GM12878 (cell line): ENCODE measurements around the gene SLC6A7. TPM values are rescaled to one million over a fixed set of nuclear protein-coding genes. Genes with fewer than 3 reads are reported as not detected.

Experiments used
- ATAC-seq: fragments of 200-7000 bp; cut with Tn5 transposase; 3 replicates; pipeline ENCODE4 v1.9.1; 2020; ENCODE audit warnings: mild to moderate bottlenecking, moderate library complexity
- BruUV-seq: library from RNA; stranded (reverse); fragments of 400-500 nt; replicated peaks from 2 replicates; lab custom pipeline; 2021; lab: Mats Ljungman, UMichigan
- CTCF ChIA-PET: fragments of 300-600 bp; sonication (Branson Sonifier 250); formaldehyde crosslinking; extraction: SDS; loops from one replicate; lab custom pipeline; 2021; ENCODE audit warnings: inconsistent platforms; lab: Yijun Ruan, JAX
- POLR2A ChIA-PET: fragments of 350-600 bp; formaldehyde crosslinking; extraction: SDS; loops from one replicate; lab custom pipeline; 2021; ENCODE audit warnings: inconsistent platforms; lab: Charles Lee
- RAD21 ChIA-PET: fragments of 300-600 bp; sonication (Branson Sonifier 250); formaldehyde crosslinking; loops from one replicate; lab custom pipeline; 2023; ENCODE audit warnings: antibody characterized with exemption; ENCODE audit not compliant: unreplicated experiment; lab: Charles Lee
- SMC1A ChIA-PET: fragments of 300-600 bp; sonication (Branson Sonifier 250); formaldehyde crosslinking; loops from one replicate; lab custom pipeline; 2023; ENCODE audit not compliant: unreplicated experiment, uncharacterized antibody; lab: Charles Lee
- DNase-seq: peaks from one replicate; pipeline ENCODE4 v3.0.0-alpha.2; 2011; ENCODE audit warnings: low read depth, low spot score
- FAIRE-seq: peaks from 3 replicates; lab custom pipeline; 2011; peaks lifted over from hg19 to GRCh38; lab: Jason Lieb, UNC
- H2AFZ ChIP-seq: 2 replicates; pipeline ENCODE4 v1.6.0; 2011; ENCODE audit warnings: low read depth, low read length, control low read depth; ENCODE audit not compliant: control insufficient read depth
- H3K27ac ChIP-seq: 2 replicates; pipeline ENCODE4 v1.5.1; 2011; ENCODE audit warnings: control low read depth; ENCODE audit not compliant: control insufficient read depth, insufficient read depth
- H3K27me3 ChIP-seq, 2 experiments: replicated peaks in 1 of 2; 2 replicates each; pipeline versions ENCODE4 v1.6.0 to v1.6.1; 2011; ENCODE audit warnings: low read length in 1 of 2; ENCODE audit not compliant: control insufficient read depth in 2 of 2, insufficient read depth in 2 of 2
- H3K36me3 ChIP-seq, 2 experiments: 2 replicates each; pipeline ENCODE4 v1.5.1; 2011; ENCODE audit warnings: low read length in 1 of 2; ENCODE audit not compliant: control insufficient read depth in 2 of 2, insufficient read depth in 2 of 2
- H3K4me1 ChIP-seq: 2 replicates; pipeline ENCODE4 v1.6.1; 2011; ENCODE audit warnings: mild to moderate bottlenecking, low read length, moderate library complexity, mixed read lengths; ENCODE audit not compliant: control insufficient read depth, insufficient read depth
- H3K4me2 ChIP-seq: 2 replicates; pipeline ENCODE4 v1.6.0; 2011; ENCODE audit warnings: control low read depth; ENCODE audit not compliant: control insufficient read depth, insufficient read depth
- H3K4me3 ChIP-seq: fragments of 200-600 bp; sonication (generic); 2 replicates; pipeline ENCODE4 v1.5.1; 2016
- H3K79me2 ChIP-seq: 2 replicates; pipeline ENCODE4 v1.6.0; 2011; ENCODE audit warnings: low read length; ENCODE audit not compliant: control insufficient read depth, insufficient read depth
- H3K9ac ChIP-seq: 2 replicates; pipeline ENCODE4 v1.8.0; 2011; ENCODE audit warnings: low read length, control low read depth, mixed read lengths; ENCODE audit not compliant: control insufficient read depth, insufficient read depth
- H3K9me3 ChIP-seq: replicated peaks from 3 replicates; pipeline ENCODE4 v1.5.1; 2011; ENCODE audit warnings: mild to moderate bottlenecking, low read length; ENCODE audit not compliant: control insufficient read depth, insufficient read depth
- H4K20me1 ChIP-seq: 2 replicates; pipeline ENCODE4 v1.6.0; 2011; ENCODE audit not compliant: control insufficient read depth, insufficient read depth
- CREM ChIP-seq: IDR thresholded peaks from 2 replicates; pipeline ENCODE4 v1.6.1; 2014; ENCODE audit warnings: antibody characterized with exemption, low read depth
- GATAD2B ChIP-seq: fragments of 450-650 bp; conservative IDR thresholded peaks from 2 replicates; pipeline ENCODE4 v1.6.1; 2017; ENCODE audit warnings: low read depth, mild to moderate bottlenecking, moderate library complexity
- RAD21 ChIP-seq: IDR thresholded peaks from 2 replicates; pipeline ENCODE4 v1.6.1; 2011; ENCODE audit warnings: mild to moderate bottlenecking, low read depth, low read length, moderate library complexity; ENCODE audit not compliant: insufficient read depth
- SMAD1 ChIP-seq: fragments of 450-650 bp; IDR thresholded peaks from 2 replicates; pipeline ENCODE4 v1.6.1; 2018; ENCODE audit warnings: mild to moderate bottlenecking, low read depth; ENCODE audit not compliant: partially characterized antibody
- SMARCA5 ChIP-seq: fragments of 450-650 bp; IDR thresholded peaks from 2 replicates; pipeline ENCODE4 v1.6.1; 2017; ENCODE audit warnings: mild to moderate bottlenecking
- SREBF1 ChIP-seq: IDR thresholded peaks from 2 replicates; pipeline ENCODE4 v1.6.1; 2012; ENCODE audit warnings: mild to moderate bottlenecking, low read length
- SREBF2 ChIP-seq: IDR thresholded peaks from 2 replicates; pipeline ENCODE4 v1.6.1; 2012; ENCODE audit warnings: mild to moderate bottlenecking, low read length
- SUZ12 ChIP-seq: fragments of 200-600 bp; sonication (generic); IDR thresholded peaks from one replicate; pipeline ENCODE4 v1.6.1; 2018; ENCODE audit warnings: antibody characterized with exemption, mild to moderate bottlenecking; ENCODE audit not compliant: unreplicated experiment
- WGBS: methylation state at CpG from one replicate; pipeline ENCODE4 v1.1.6; 2016; ENCODE audit warnings: low lambda C conversion rate; ENCODE audit not compliant: insufficient replicate concordance, insufficient coverage; ENCODE audit errors: missing lambda C conversion rate; 5-methylcytosine and 5-hydroxymethylcytosine counted together
- in situ Hi-C: fragments of 300-500 bp; cut with MboI; formaldehyde crosslinking; loops from 9 replicates; pipeline ENCODE4 v1.14.3; 2018; ENCODE audit warnings: mixed read lengths
- intact Hi-C: fragments of 100-400 bp; cut with micrococcal nuclease; formaldehyde crosslinking; loops from one replicate; pipeline ENCODE4 v1.14.2; 2022; ENCODE audit not compliant: unreplicated experiment
- polyA plus RNA-seq, 11 experiments: library from polyadenylated mRNA; depleted of rRNA in 4 of 11; unstranded in 6 of 11; stranded (reverse) in 5 of 11; fragments of >200 nt; fragmentation: Nextera tagmentation in 4 of 11; fragmentation: Illumina TruSeq in 1 of 11; extraction: Ambion mirVana in 4 of 11; extraction: Trizol in 1 of 11; gene quantifications; 1 replicate in 1 of 11; 2 replicates in 10 of 11; pipeline versions ENCODE4 v1.2.1 to v1.2.3, GENCODE V29; 2011 to 2016; ENCODE audit warnings: inconsistent platforms in 2 of 11, missing spikeins in 2 of 11, low read depth in 1 of 11
- total RNA-seq, 4 experiments: library from RNA; depleted of rRNA in 3 of 4; stranded (reverse); fragments of >200 nt in 3 of 4; fragmentation: Illumina TruSeq in 1 of 4; extraction: Trizol in 1 of 4; gene quantifications; 2 replicates each; pipeline versions ENCODE4 v1.2.1 to v1.2.3, GENCODE V29; 2013 to 2021
- TF ChIP-seq, protein P1 (sequence below): fragments of 450-650 bp; IDR thresholded peaks from 2 replicates; pipeline ENCODE4 v1.6.1; 2016; ENCODE audit warnings: mild to moderate bottlenecking
- TF ChIP-seq, protein P2 (sequence below): fragments of 450-650 bp; IDR thresholded peaks from 2 replicates; pipeline ENCODE4 v1.6.1; 2018; ENCODE audit warnings: borderline replicate concordance, mild to moderate bottlenecking; ENCODE audit not compliant: partially characterized antibody
- TF ChIP-seq, protein P3 (sequence below): fragments of 150-350 bp; IDR thresholded peaks from 2 replicates; pipeline ENCODE4 v1.6.1; 2014; ENCODE audit warnings: mild to moderate bottlenecking, low read depth, low read length

The SLC6A7 gene
- total and polyA plus RNA-seq, 10 of the 15 experiments (the other 5 are each of a cell fraction or from before 2014, with no cell fraction given): 0.01 to 0.15 (median 0.06) TPM; not detected in 7

DNA sequence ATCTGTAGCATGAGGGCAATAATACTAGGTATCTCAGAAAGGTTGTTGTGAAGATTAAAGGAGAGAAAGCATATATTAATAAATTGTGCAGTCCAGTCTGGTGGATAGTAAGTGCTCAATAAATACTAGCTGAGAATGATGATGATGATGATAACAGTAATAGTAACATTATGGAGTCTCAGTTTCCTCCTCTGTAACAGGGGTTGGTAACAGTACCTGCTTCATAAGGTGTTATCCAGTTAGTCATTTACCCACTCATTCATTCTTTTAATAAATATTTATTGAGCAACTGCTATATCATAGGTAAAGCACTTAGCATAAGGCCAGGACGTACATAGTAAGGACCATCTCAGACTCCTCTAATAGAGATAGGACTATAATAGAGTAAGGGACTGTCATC lies 7.6 kb downstream of the SLC6A7 start:
- Histone ChIP-seq H3K27me3 (peaks cover 4 to 5% of the 10 kb centered on the region in 2 experiments), H3K4me1 (no peaks in the 10 kb centered on the region), H3K79me2 (no peaks in the 10 kb centered on the region), H3K9me3 (no peaks in the 10 kb centered on the region), H3K27ac (no peak overlapping the region), H3K4me3 (no peak overlapping the region), H3K9ac (no peak overlapping the region), H3K36me3 (no peaks in the 10 kb centered on the region), H2AFZ (no peak overlapping the region), H4K20me1 (no peaks in the 10 kb centered on the region; the same call in 1 of the 2 replicates), H3K4me2 (no peak overlapping the region)
- ChIA-PET SMC1A (no interaction called here), RAD21 (no interaction called here), CTCF (no interaction called here), POLR2A (no interaction called here)
- FAIRE-seq (no peak), DNase-seq (no peak), ATAC-seq (no peak)
- BruUV-seq: no TSS peak
- in situ Hi-C loops: no loop called here
- TF ChIP-seq CREM: no peak
- 33% methylated on average over 1 of the region's 1 CpG for WGBS
- intact Hi-C loops: no loop called here

DNA sequence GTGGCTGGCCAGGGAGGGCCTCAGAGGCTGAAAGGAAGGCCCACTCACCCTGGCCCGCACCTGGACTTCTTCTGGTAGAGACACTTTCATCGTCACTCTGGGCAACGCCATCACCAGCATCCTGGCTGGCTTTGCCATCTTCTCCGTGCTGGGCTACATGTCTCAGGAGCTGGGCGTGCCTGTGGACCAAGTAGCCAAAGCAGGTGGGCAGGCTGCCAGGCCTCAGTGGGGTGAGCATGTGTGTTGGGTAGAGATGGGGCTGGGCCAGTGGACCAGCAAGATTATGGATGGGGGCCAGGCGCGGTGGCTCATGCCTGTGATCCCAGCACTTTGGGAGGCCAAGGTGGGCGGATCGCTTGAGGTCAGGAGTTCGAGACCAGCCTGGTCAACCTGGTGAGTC lies 12.6 kb downstream of the SLC6A7 start:
- Histone ChIP-seq H3K27me3 (peaks cover 4 to 5% of the 10 kb centered on the region in 2 experiments), H3K9ac (no peak overlapping the region), H3K4me2 (no peak overlapping the region), H3K9me3 (no peaks in the 10 kb centered on the region), H3K79me2 (no peaks in the 10 kb centered on the region), H3K4me1 (no peaks in the 10 kb centered on the region), H2AFZ (no peak overlapping the region), H4K20me1 (no peaks in the 10 kb centered on the region), H3K27ac (no peak overlapping the region), H3K4me3 (no peak overlapping the region), H3K36me3 (no peaks in the 10 kb centered on the region)
- no TSS peak for BruUV-seq
- in situ Hi-C loops: no loop called here
- 47% methylated on average over 10 of the region's 10 CpGs for WGBS
- ATAC-seq (no peak), FAIRE-seq (no peak), DNase-seq (no peak)
- ChIA-PET SMC1A (no interaction called here), CTCF (no interaction called here), POLR2A (interaction anchor here (0.6 kb wide), 1 partner anchor 390 kb away, joined by 3 read pairs; no protein-coding TSS in a partner anchor), RAD21 (no interaction called here)
- intact Hi-C loops: no loop called here
- TF ChIP-seq, protein P1, sequence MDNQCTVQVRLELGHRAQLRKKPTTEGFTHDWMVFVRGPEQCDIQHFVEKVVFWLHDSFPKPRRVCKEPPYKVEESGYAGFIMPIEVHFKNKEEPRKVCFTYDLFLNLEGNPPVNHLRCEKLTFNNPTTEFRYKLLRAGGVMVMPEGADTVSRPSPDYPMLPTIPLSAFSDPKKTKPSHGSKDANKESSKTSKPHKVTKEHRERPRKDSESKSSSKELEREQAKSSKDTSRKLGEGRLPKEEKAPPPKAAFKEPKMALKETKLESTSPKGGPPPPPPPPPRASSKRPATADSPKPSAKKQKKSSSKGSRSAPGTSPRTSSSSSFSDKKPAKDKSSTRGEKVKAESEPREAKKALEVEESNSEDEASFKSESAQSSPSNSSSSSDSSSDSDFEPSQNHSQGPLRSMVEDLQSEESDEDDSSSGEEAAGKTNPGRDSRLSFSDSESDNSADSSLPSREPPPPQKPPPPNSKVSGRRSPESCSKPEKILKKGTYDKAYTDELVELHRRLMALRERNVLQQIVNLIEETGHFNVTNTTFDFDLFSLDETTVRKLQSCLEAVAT: no peak
- TF ChIP-seq SMAD1 (no peak), GATAD2B (no peak), SUZ12 (no peak), SMARCA5 (no peak), SREBF1 (no peak), SREBF2 (no peak), RAD21 (no peak)
- TF ChIP-seq, protein P2, sequence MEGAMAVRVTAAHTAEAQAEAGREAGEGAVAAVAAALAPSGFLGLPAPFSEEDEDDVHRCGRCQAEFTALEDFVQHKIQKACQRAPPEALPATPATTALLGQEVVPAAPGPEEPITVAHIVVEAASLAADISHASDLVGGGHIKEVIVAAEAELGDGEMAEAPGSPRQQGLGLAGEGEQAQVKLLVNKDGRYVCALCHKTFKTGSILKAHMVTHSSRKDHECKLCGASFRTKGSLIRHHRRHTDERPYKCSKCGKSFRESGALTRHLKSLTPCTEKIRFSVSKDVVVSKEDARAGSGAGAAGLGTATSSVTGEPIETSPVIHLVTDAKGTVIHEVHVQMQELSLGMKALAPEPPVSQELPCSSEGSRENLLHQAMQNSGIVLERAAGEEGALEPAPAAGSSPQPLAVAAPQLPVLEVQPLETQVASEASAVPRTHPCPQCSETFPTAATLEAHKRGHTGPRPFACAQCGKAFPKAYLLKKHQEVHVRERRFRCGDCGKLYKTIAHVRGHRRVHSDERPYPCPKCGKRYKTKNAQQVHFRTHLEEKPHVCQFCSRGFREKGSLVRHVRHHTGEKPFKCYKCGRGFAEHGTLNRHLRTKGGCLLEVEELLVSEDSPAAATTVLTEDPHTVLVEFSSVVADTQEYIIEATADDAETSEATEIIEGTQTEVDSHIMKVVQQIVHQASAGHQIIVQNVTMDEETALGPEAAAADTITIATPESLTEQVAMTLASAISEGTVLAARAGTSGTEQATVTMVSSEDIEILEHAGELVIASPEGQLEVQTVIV: no peak
- TF ChIP-seq, protein P3, sequence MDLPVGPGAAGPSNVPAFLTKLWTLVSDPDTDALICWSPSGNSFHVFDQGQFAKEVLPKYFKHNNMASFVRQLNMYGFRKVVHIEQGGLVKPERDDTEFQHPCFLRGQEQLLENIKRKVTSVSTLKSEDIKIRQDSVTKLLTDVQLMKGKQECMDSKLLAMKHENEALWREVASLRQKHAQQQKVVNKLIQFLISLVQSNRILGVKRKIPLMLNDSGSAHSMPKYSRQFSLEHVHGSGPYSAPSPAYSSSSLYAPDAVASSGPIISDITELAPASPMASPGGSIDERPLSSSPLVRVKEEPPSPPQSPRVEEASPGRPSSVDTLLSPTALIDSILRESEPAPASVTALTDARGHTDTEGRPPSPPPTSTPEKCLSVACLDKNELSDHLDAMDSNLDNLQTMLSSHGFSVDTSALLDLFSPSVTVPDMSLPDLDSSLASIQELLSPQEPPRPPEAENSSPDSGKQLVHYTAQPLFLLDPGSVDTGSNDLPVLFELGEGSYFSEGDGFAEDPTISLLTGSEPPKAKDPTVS: no peak
